Trophoblast cell (in vitro differentiated cells and primary cell): ENCODE results near the gene ZNF341.

Source experiments
- DNase-seq, 2 donors: peaks; one replicate each; pipeline ENCODE4 v3.0.0-alpha.2; 2016
- H2AFZ ChIP-seq: 2 replicates; pipeline ENCODE4 v1.6.1; 2013; ENCODE audit warnings: low read length, moderate library complexity, mild to moderate bottlenecking; ENCODE audit not compliant: insufficient read depth, poor library complexity
- H2AK5ac ChIP-seq: 2 replicates; pipeline ENCODE4 v1.6.1; 2013; ENCODE audit warnings: mild to moderate bottlenecking, low read length
- H2BK120ac ChIP-seq: 2 replicates; pipeline ENCODE4 v1.6.1; 2013; ENCODE audit warnings: low read length, mild to moderate bottlenecking, moderate library complexity; ENCODE audit not compliant: insufficient read depth, poor library complexity
- H2BK12ac ChIP-seq: 2 replicates; pipeline ENCODE4 v1.6.1; 2013; ENCODE audit warnings: mild to moderate bottlenecking, low read length, moderate library complexity
- H2BK5ac ChIP-seq: 2 replicates; pipeline ENCODE4 v1.6.1; 2013; ENCODE audit warnings: low read length, low read depth, moderate library complexity, mild to moderate bottlenecking; ENCODE audit not compliant: poor library complexity
- H3K14ac ChIP-seq: 2 replicates; pipeline ENCODE4 v1.6.1; 2013; ENCODE audit warnings: mild to moderate bottlenecking, low read length
- H3K18ac ChIP-seq: 2 replicates; pipeline ENCODE4 v1.6.1; 2013; ENCODE audit warnings: mild to moderate bottlenecking, low read length
- H3K23ac ChIP-seq: 2 replicates; pipeline ENCODE4 v1.6.1; 2013; ENCODE audit warnings: low read length
- H3K27ac ChIP-seq: 2 replicates; pipeline ENCODE4 v1.5.1; 2013; ENCODE audit warnings: low read depth, mild to moderate bottlenecking, inconsistent platforms, low read length, moderate library complexity
- H3K27me3 ChIP-seq: 2 replicates; pipeline ENCODE4 v1.6.1; 2013; ENCODE audit warnings: inconsistent platforms, mild to moderate bottlenecking, low read length, moderate library complexity; ENCODE audit not compliant: insufficient read depth
- H3K36me3 ChIP-seq, 2 experiments: 1 replicate in 1 of 2; 2 replicates in 1 of 2; pipeline ENCODE4 v1.6.1; 2013; ENCODE audit warnings: low read length in 2 of 2, mild to moderate bottlenecking in 2 of 2, moderate library complexity in 1 of 2; ENCODE audit not compliant: insufficient read depth in 2 of 2, control insufficient read depth in 1 of 2
- H3K4ac ChIP-seq: 2 replicates; pipeline ENCODE4 v1.6.1; 2013; ENCODE audit warnings: low read depth, mild to moderate bottlenecking, low read length, moderate library complexity
- H3K4me1 ChIP-seq, 2 experiments: 1 replicate in 1 of 2; 2 replicates in 1 of 2; pipeline ENCODE4 v1.6.1; 2013; ENCODE audit warnings: low read length in 2 of 2, mild to moderate bottlenecking in 2 of 2, moderate library complexity in 1 of 2; ENCODE audit not compliant: insufficient read depth in 2 of 2, control insufficient read depth in 1 of 2
- H3K4me2 ChIP-seq: 2 replicates; pipeline ENCODE4 v1.6.1; 2013; ENCODE audit warnings: inconsistent platforms, mild to moderate bottlenecking, low read length, moderate library complexity
- H3K4me3 ChIP-seq: 2 replicates; pipeline ENCODE4 v1.5.1; 2013; ENCODE audit warnings: mild to moderate bottlenecking, low read depth, low read length, inconsistent platforms
- H3K79me1 ChIP-seq: one replicate; pipeline ENCODE4 v1.6.1; 2013; ENCODE audit warnings: low read length
- H3K79me2 ChIP-seq: 2 replicates; pipeline ENCODE4 v1.6.1; 2013; ENCODE audit warnings: low read length, mild to moderate bottlenecking; ENCODE audit not compliant: control insufficient read depth, insufficient read depth, poor library complexity
- H3K9ac ChIP-seq: 2 replicates; pipeline ENCODE4 v1.6.1; 2013; ENCODE audit warnings: mild to moderate bottlenecking, low read length
- H3K9me3 ChIP-seq: 2 replicates; pipeline ENCODE4 v1.6.1; 2013; ENCODE audit warnings: low read depth, mild to moderate bottlenecking, control low read depth, inconsistent platforms, low read length; ENCODE audit not compliant: insufficient read depth
- H4K12ac ChIP-seq: 2 replicates; pipeline ENCODE4 v1.6.1; 2013; ENCODE audit warnings: low read depth, mild to moderate bottlenecking, low read length, moderate library complexity
- H4K8ac ChIP-seq: 2 replicates; pipeline ENCODE4 v1.6.1; 2013; ENCODE audit warnings: low read depth, mild to moderate bottlenecking, low read length, moderate library complexity
- H4K91ac ChIP-seq: one replicate; pipeline ENCODE4 v1.6.1; 2013; ENCODE audit warnings: low read depth, mild to moderate bottlenecking, low read length, moderate library complexity
- WGBS: extraction: QIAGEN DNeasy Blood & Tissue Kit; methylation state at CpG from one replicate; pipeline ENCODE4 v1.1.7; 2013; ENCODE audit warnings: missing lambda C conversion rate; ENCODE audit not compliant: insufficient read length, insufficient coverage; ENCODE audit errors: extremely low coverage; 5-methylcytosine and 5-hydroxymethylcytosine counted together

Gene ZNF341

DNA sequence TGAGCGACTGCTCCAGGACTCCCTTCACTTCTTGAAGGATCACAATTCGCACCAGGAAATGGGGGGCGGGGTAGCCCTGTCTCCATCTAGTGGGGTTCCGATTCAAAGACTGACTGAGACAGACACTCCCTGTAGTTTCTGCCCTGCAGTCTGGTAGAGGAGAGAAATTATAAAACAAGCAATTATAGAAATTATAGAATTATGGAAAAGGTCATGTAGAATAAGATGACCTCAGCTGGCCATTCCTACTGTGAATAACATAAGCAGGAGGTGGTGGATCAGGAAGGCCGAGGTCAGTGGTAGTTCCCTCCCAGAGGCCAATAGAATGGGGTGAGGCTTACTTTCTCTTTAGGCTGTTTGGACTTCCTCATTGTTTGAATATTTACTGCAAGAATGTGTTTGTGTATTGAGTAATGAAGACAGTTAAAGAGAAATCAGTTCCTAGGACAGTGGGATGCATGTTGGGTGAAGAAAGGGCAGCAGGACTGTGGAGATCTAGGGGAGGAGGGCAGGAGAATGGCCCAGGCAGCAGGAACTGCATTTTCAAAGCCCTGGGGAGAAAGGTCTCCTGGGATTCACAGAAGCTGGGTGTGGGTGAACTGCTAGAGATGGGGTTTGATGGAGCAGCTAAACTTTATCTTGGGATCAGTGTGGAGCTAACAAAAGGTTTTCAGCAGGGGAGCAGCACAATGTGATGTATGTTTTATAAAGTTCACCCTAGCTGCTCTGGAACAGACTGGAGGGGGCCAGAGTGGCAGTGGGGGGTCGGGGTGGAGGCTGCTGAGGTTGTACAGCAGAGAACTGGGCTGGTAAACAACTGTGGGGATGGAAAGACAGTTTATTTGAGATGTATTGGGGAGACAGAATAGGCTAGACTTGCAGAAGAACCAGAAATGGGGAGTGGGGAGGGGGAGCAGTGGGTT, 2.1 kb downstream of the ZNF341 start:
- no peak overlapping the region for H3K23ac ChIP-seq
- WGBS, result no CpG with 5 or more reads among the region's 6 CpGs
- H2BK5ac ChIP-seq, result peak overlapping the region; percentile 68
- H4K12ac ChIP-seq, result no peak overlapping the region
- peaks cover 4% of the 10 kb centered on the region for H3K79me2 ChIP-seq
- H3K4ac ChIP-seq, result no peak overlapping the region
- peak overlapping the region; percentile 82 for H2BK12ac ChIP-seq
- H3K4me2 ChIP-seq, result no peak overlapping the region
- H3K18ac ChIP-seq, result peak overlapping the region; percentile 79
- H3K27ac ChIP-seq, result peak overlapping the region; percentile 95
- peak overlapping the region; percentile 40 for H2AK5ac ChIP-seq
- no peak overlapping the region for H3K4me3 ChIP-seq
- H4K91ac ChIP-seq, result peak overlapping the region; percentile 83
- H2BK120ac ChIP-seq, result peak overlapping the region; percentile 68
- H3K4me1 ChIP-seq, result peaks cover 11 to 20% of the 10 kb centered on the region in 2 experiments
- peak overlapping the region; percentile 45 for H4K8ac ChIP-seq
- peaks cover 0 to 3% of the 10 kb centered on the region in 2 experiments for H3K36me3 ChIP-seq
- peak overlapping the region; percentile 71 for H3K14ac ChIP-seq
- no peak overlapping the region for H3K9ac ChIP-seq
- H3K27me3 ChIP-seq, result no peaks in the 10 kb centered on the region
- peaks cover 16% of the 10 kb centered on the region for H3K79me1 ChIP-seq
- DNase-seq, result peak; percentile 82 to 91
- peaks cover 15% of the 10 kb centered on the region for H3K9me3 ChIP-seq
- H2AFZ ChIP-seq, result no peak overlapping the region

- peaks cover 13% of the 10 kb centered on the region for H3K79me1 ChIP-seq
- no CpG with 5 or more reads among the region's 3 CpGs for WGBS
- H3K4me1 ChIP-seq, result peaks cover 9 to 15% of the 10 kb centered on the region in 2 experiments
- H3K9ac ChIP-seq, result no peak overlapping the region
- no peak overlapping the region for H3K23ac ChIP-seq
- DNase-seq, result no peak
- H3K79me2 ChIP-seq, result peaks cover 4% of the 10 kb centered on the region
- no peak overlapping the region for H3K18ac ChIP-seq
- H3K4me3 ChIP-seq, result no peak overlapping the region
- H3K9me3 ChIP-seq, result peaks cover 15% of the 10 kb centered on the region
- H4K91ac ChIP-seq, result no peak overlapping the region
- no peak overlapping the region for H2BK12ac ChIP-seq
- no peak overlapping the region for H2AK5ac ChIP-seq
- H2AFZ ChIP-seq, result no peak overlapping the region
- H2BK5ac ChIP-seq, result no peak overlapping the region
- H4K12ac ChIP-seq, result no peak overlapping the region
- no peak overlapping the region for H2BK120ac ChIP-seq
- no peak overlapping the region for H3K14ac ChIP-seq
- peaks cover 0 to 3% of the 10 kb centered on the region in 2 experiments for H3K36me3 ChIP-seq
- H3K27me3 ChIP-seq, result no peaks in the 10 kb centered on the region
- H3K27ac ChIP-seq, result no peak overlapping the region
- no peak overlapping the region for H4K8ac ChIP-seq
- H3K4me2 ChIP-seq, result no peak overlapping the region
- H3K4ac ChIP-seq, result no peak overlapping the region
Measured at GRCh38 chr20:33736962-33737361, 5.2 kb downstream of the ZNF341 start.

DNA sequence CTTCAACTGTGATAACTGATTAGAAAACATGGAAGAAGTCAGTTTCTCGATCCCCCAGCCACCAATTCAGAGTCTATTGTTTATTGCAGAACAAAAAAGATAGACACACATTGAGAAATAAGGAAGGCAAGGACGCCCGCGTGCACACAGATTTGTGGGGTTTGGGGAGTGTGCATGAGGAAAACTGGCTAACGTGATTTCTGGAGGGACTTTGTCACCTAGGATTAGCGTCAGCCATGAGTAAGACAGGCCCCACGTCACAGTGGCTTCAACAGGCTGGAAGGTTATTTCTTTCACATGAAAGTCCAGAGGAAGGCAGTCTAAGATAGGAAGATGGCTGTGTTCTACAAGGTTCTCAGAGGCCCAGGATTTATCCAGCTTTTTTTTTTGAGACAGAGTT, 7.7 kb downstream of the ZNF341 start:
- no peak overlapping the region for H3K18ac ChIP-seq
- H3K4me3 ChIP-seq, result no peak overlapping the region
- H2AFZ ChIP-seq, result no peak overlapping the region
- no peak overlapping the region for H3K23ac ChIP-seq
- no peak overlapping the region for H4K8ac ChIP-seq
- no peak overlapping the region for H2AK5ac ChIP-seq
- H3K36me3 ChIP-seq, result peaks cover 0 to 3% of the 10 kb centered on the region in 2 experiments
- no peak overlapping the region for H4K91ac ChIP-seq
- H3K27ac ChIP-seq, result no peak overlapping the region
- no peaks in the 10 kb centered on the region for H3K79me1 ChIP-seq
- DNase-seq, result no peak
- no peak overlapping the region for H2BK12ac ChIP-seq
- no peak overlapping the region for H3K4ac ChIP-seq
- H3K79me2 ChIP-seq, result no peaks in the 10 kb centered on the region
- H3K9me3 ChIP-seq, result peaks cover 15% of the 10 kb centered on the region
- H2BK120ac ChIP-seq, result no peak overlapping the region
- H3K9ac ChIP-seq, result no peak overlapping the region
- H4K12ac ChIP-seq, result no peak overlapping the region
- H3K27me3 ChIP-seq, result no peaks in the 10 kb centered on the region
- H2BK5ac ChIP-seq, result no peak overlapping the region
- no peak overlapping the region for H3K14ac ChIP-seq
- no CpG with 5 or more reads among the region's 7 CpGs for WGBS
- no peak overlapping the region for H3K4me2 ChIP-seq
- H3K4me1 ChIP-seq, result no peaks in the 10 kb centered on the region

DNA sequence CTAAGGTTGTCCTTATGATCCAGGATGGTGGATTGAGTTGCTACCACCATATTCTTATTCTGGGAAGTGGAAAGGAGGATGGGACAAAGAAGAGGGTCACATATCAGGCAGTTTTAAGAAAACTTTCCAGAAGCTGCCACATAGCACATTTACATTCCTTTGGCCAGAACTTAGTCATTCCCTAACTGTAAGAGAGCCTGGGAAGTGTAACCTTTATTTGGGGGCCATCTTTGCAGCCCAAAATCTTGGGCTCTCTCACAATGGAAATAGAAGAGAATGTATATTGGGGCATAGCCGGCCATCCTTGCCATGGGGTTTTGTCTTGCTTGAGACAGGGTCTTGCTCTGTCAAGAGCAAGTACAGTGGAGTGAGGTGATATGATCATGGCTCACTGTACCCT, 8.4 kb downstream of the ZNF341 start:
- Histone ChIP-seq H3K4me3 (no peak overlapping the region), H3K23ac (no peak overlapping the region), H3K27me3 (no peaks in the 10 kb centered on the region), H3K27ac (no peak overlapping the region), H3K79me2 (no peaks in the 10 kb centered on the region), H3K9ac (no peak overlapping the region), H2BK12ac (no peak overlapping the region), H3K79me1 (no peaks in the 10 kb centered on the region), H3K14ac (no peak overlapping the region), H2BK120ac (no peak overlapping the region), H3K9me3 (peaks cover 15% of the 10 kb centered on the region), H2AFZ (no peak overlapping the region), H4K12ac (no peak overlapping the region), H2BK5ac (no peak overlapping the region), H3K4me2 (no peak overlapping the region), H3K4ac (no peak overlapping the region), H3K4me1 (no peaks in the 10 kb centered on the region), H4K8ac (no peak overlapping the region), H3K18ac (no peak overlapping the region), H3K36me3 (peaks cover 0 to 3% of the 10 kb centered on the region in 2 experiments), H4K91ac (no peak overlapping the region), H2AK5ac (no peak overlapping the region)
- DNase-seq, result no peak
- WGBS, result no CpG with 5 or more reads among the region's 1 CpG
